Stimulated activated CD8-positive, alpha-beta memory T cell treated with anti-CD3 and anti-CD28 coated beads, Interleukin-7, amount 100 ng/mL, for 24 hours (primary cell): ENCODE results near the gene FERMT1.
"Not testable (repeated sequence)": the region's sequence is repeated elsewhere in the genome, so short reads cannot be mapped to it uniquely, and the experiment has no call there.

Experiments used
- DNase-seq: peaks from one replicate; pipeline ENCODE4 v3.0.0-alpha.2; 2020; ENCODE audit warnings: low read depth

The FERMT1 gene

DNA sequence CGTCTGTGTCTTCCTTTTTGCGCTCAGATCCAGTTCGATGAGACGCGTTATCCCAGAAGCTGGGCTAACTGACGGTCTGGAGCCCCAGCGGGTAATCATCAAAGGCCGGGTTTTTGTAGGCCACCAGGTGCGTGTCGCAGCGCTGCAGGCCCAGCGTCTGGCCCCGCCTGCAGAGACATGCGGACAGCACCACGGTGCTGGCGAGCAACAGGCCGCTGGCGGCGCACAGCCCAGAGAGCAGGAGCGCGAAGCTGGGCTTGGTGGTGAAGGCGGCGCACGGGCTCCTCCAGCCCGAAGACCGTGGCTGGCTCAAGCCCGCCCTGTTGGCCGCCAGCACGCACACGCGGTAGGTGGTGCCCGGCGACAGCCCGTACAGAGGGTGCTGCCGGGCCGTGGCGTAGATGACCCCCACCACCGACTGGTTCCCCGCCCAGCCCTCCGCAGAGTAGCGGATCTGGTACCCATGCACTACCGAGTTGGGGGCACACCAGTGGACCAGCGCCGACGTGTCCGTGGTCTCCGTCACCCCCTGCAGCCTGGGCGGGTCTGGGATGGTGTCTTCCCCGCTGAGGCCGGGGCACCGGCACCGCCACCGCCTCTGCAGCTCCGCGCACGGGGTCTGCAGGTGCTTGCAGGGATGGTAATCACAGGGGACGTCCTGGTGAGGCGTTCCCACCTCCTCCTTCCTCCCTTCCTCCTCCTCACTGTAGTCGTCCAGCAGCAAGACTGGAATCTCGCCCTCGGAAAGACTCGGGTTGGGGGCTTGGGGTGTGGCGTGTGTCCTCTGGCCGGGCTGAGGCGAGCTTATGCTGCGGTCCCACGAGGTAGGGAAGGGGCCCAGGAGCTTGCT is 81.6 kb downstream of the FERMT1 start:
- no peak for DNase-seq

DNA sequence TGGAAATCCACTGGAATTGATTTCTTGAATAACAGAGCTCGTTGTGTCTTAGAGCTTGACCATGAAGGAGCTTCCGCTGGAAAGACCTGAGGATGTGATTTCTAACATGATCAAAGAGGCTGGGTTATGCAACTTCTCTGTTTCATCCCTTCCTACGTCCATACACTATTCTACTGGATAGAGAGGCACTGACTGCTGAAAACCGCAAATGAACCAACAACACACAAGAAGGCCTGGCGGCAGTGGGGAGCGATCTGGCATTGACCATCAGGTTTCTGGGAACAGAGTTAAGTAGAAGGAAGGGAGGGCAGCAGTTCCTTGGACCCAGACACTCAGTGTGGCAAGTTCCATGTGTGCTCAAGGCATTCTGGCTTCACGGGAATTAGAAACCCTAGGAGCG is 82.3 kb downstream of the FERMT1 start:
- DNase-seq: no peak

DNA sequence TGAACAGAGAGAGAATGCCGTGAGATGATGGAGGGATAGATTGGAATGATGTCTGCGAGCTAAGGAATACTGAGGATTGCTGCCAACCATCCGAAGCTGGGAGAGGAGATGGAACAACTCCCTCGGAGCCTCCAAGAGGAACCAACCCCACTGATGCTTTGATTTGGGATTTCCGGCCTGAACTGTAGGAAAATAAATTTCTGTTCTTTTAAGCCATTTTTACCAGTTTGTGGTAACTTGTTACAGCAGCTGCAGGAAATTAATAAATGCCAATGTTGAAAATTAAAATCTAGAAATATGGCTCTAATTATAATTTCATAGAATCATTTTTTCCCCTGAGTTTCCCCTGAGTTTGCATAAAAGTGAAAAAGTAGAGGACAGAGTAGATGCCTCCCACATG is 83.1 kb downstream of the FERMT1 start:
- DNase-seq: no peak

GRCh38 chr20:6038256-6038655 is 84.6 kb downstream of the FERMT1 start:
- DNase-seq: no peak

DNA sequence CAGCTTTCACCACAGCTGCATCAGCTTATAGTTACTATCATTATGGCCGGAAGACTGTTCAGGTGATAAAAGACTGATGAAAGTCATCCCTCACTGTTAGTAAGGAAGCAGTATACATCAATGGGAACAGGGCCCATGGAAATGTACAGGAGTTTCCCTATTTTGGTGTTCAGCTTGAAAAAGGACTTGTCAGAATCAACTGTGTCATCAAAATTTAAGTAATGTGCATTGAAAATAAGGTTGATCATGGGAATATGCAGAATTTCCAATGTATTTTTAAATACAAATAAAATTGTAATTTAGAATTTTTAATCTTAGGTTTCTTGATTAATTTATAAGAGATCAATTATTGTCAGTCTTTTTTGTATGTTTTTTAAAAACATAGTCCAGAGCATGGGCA is 85.7 kb downstream of the FERMT1 start:
- DNase-seq: no peak

DNA sequence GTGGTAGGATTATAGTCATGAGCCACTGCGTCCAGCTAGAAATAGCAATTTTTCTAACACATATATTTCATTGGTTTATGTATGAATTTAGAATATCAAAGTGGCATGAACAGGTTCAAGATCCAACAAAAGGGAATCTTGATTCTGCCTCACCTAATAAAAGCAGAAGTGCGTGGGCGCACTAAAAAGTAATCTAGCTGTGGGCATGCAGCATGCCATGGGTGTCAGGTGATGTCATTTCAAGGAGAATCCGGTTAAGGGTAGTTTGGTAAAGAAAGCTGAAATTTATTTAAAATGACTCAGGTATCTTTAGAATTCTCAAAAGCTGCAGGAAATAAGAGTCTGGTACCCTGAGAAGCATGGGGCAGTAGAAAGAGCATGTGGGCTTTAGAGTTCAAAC is 86.6 kb downstream of the FERMT1 start:
- no peak for DNase-seq

DNA sequence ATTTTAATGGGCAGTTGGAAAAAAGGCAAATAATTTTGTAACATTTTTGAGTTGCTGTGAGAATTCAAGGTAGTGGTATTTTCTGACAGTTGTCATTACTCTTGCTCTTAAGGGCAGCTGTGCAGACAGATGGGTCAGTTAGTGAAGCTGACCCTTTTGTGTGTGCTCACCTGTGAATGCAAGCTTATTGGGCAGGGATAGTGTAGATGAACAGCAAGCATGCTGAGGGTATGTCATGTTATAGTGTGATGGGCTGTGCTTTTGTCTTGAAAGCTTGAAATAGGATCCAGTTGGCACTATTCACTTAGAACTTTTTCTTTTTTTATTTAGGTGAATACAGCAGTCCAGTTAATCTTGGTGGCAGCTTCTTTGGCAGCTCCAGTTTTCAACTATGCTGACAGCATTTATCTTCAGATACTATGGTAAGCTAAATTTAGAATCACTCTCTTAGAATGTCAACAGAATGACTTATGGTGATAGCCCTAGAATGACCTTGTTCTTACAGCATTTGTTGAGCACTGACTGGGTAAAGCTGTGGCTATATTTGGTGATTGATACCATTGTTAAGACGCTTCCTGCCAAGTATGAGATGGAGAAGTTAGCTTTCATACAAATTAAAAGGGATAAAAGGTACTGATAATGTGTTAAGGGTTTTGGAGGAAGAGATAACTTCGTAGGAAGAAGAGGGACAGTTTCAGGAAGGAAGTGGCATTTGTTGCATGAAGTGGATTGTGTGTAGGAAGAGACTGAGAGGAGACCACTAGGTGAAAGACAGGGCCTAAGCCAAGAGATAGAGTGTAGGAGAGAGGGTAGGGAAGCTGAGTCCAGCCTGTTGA is 88.5 kb downstream of the FERMT1 start:
- DNase-seq: no peak

GRCh38 chr20:6032907-6033306 is 89.9 kb downstream of the FERMT1 start:
- not testable (repeated sequence) for DNase-seq

GRCh38 chr20:6030453-6031080 is 92.3 kb downstream of the FERMT1 start:
- DNase-seq: no peak

GRCh38 chr20:6029538-6029937 is 93.3 kb downstream of the FERMT1 start:
- DNase-seq: no peak

- DNase-seq: no peak
These were observed 94.0 kb downstream of the FERMT1 start for GRCh38 chr20:6028818-6029217.

- DNase-seq: no peak
These were observed 96.8 kb downstream of the FERMT1 start for GRCh38 chr20:6026051-6026450.
